Prostate gland (tissue), 2 donors: ENCODE results near the gene CRABP2.
A peak's percentile ranks its signal among the peaks of the same experiment; 100 is the strongest.

Experiments used
- POLR2A ChIP-seq: fragments of 450-650 bp; IDR thresholded peaks from one replicate; pipeline ENCODE4 v1.6.1; 2016; ENCODE audit warnings: antibody characterized with exemption, mild to moderate bottlenecking
- POLR2AphosphoS5 ChIP-seq: sonication (generic); formaldehyde crosslinking; IDR thresholded peaks from one replicate; pipeline ENCODE4 v1.6.1; 2017; ENCODE audit warnings: antibody characterized with exemption
- TF ChIP-seq, protein P1 (sequence below), 4 experiments: fragments of 200-600 bp in 2 of 4; fragments of 450-650 bp in 2 of 4; sonication (generic) in 2 of 4; IDR thresholded peaks; 1 replicate in 3 of 4; 2 replicates in 1 of 4; pipeline ENCODE4 v1.5.1; 2016 to 2019; ENCODE audit warnings: antibody characterized with exemption in 4 of 4, mild to moderate bottlenecking in 2 of 4, moderate library complexity in 2 of 4

DNA sequence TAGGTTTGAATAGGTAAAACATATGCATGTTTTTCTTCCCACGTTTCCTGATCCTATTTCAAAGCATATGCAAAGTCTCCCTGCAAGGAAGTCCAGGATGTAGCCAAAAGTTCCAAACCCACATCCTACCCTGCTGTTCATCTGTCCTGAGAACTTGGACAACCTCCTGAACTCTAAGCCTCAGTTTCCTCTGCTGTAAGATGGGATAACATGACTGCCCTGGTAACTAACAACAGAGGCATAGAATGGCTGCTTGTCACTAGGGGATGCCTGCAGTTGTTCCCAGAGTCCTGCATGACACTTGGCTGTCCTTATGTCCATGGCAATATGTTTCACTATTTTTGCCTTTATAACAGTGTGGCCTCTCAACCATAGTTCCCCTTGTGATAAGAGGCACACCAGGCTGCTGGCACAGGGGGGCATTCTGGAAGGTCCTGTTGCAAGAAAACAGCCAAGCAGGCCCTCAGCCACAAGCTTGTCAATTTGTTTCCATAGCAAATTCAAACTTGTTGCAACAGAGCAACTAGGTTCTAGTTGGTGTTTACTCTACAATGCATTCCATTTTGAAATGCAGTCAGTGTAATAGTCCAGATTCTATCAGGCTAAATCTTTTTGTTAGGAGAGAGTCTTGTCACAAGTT, 47.6 kb upstream of the CRABP2 start:
- TF ChIP-seq, protein P1, sequence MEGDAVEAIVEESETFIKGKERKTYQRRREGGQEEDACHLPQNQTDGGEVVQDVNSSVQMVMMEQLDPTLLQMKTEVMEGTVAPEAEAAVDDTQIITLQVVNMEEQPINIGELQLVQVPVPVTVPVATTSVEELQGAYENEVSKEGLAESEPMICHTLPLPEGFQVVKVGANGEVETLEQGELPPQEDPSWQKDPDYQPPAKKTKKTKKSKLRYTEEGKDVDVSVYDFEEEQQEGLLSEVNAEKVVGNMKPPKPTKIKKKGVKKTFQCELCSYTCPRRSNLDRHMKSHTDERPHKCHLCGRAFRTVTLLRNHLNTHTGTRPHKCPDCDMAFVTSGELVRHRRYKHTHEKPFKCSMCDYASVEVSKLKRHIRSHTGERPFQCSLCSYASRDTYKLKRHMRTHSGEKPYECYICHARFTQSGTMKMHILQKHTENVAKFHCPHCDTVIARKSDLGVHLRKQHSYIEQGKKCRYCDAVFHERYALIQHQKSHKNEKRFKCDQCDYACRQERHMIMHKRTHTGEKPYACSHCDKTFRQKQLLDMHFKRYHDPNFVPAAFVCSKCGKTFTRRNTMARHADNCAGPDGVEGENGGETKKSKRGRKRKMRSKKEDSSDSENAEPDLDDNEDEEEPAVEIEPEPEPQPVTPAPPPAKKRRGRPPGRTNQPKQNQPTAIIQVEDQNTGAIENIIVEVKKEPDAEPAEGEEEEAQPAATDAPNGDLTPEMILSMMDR (IDR thresholded peaks at IDR 0.05), result no peak
- TF ChIP-seq POLR2A (no peak), POLR2AphosphoS5 (peak; percentile 27)
